Lower lobe of right lung (tissue), 2 donors: Measurements from ENCODE around the gene PHLDB2. TPM values are rescaled to one million over a fixed set of nuclear protein-coding genes. Genes with fewer than 3 reads are reported as not detected.

Source experiments
- ATAC-seq, 2 donors: fragments of 200-7000 bp; cut with Tn5 transposase; one replicate each; pipeline ENCODE4 v1.9.1; 2020 to 2022; ENCODE audit warnings: mild to moderate bottlenecking in 2 of 2, moderate library complexity in 2 of 2
- DNase-seq: peaks from one replicate; pipeline ENCODE4 v3.0.0-alpha.2; 2020
- H3K27ac ChIP-seq: fragments of 200-600 bp; one replicate; pipeline ENCODE4 v1.8.0; 2022
- H3K27me3 ChIP-seq: fragments of 200-600 bp; one replicate; pipeline ENCODE4 v1.8.0; 2022; ENCODE audit warnings: low read depth
- H3K36me3 ChIP-seq: fragments of 200-600 bp; one replicate; pipeline ENCODE4 v1.8.0; 2022; ENCODE audit warnings: mild to moderate bottlenecking
- H3K4me1 ChIP-seq: fragments of 200-600 bp; one replicate; pipeline ENCODE4 v1.8.0; 2022
- H3K4me3 ChIP-seq: fragments of 200-600 bp; one replicate; pipeline ENCODE4 v1.8.0; 2022; ENCODE audit warnings: mild to moderate bottlenecking
- H3K9me3 ChIP-seq: fragments of 200-600 bp; one replicate; pipeline ENCODE4 v1.8.0; 2022
- intact Hi-C: fragments of 100-400 bp; cut with DNase I; formaldehyde crosslinking; loops from one replicate; pipeline ENCODE4 v1.11.0; 2022
- total RNA-seq: library from RNA; stranded (reverse); fragmentation: NEBNext Ultra II Directional; extraction: Animal tissue kit (Norgen Biotek cat#: 25700); gene quantifications from one replicate; pipeline ENCODE4 v1.2.1, GENCODE V29; 2021
- TF ChIP-seq, protein P1 (sequence below): fragments of 200-600 bp; IDR thresholded peaks from one replicate; pipeline ENCODE4 v1.8.0; 2022; ENCODE audit warnings: antibody characterized with exemption, mild to moderate bottlenecking
- donor health status: DM: no; HTN: yes; CAD: no; lungs with severe emphysema.

The PHLDB2 gene
- total RNA-seq, 1 donor from 2014 or later: 33.6 TPM

DNA sequence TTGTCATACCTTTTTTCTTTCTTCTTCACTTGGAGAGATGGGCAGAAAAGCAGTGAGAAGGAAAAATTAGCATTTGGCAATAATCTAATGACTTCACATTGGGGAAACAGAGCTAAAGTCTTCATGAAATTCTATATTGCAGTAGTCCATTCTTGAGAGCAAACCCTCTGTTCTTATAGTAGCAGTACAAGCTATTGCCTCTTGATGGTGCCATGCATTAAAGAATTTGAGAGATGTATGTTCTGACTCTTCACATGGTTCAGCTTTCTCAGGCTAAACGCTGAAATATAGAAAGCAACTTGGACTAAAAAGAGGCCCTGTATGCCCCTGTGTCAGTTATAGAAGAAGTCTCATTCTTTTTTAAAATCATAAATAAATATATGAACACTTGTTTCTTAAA lies 36.0 kb downstream of the PHLDB2 start:
- DNase-seq: no peak
- intact Hi-C loops: no loop called here
- ATAC-seq: no peak

GRCh38 chr3:111899966-111900365 lies 40.9 kb downstream of the PHLDB2 start:
- Histone ChIP-seq H3K9me3 (no peaks in the 10 kb centered on the region), H3K36me3 (no peaks in the 10 kb centered on the region), H3K27me3 (no peaks in the 10 kb centered on the region), H3K27ac (no peak overlapping the region), H3K4me1 (peaks cover 12% of the 10 kb centered on the region), H3K4me3 (no peak overlapping the region)
- TF ChIP-seq, protein P1, sequence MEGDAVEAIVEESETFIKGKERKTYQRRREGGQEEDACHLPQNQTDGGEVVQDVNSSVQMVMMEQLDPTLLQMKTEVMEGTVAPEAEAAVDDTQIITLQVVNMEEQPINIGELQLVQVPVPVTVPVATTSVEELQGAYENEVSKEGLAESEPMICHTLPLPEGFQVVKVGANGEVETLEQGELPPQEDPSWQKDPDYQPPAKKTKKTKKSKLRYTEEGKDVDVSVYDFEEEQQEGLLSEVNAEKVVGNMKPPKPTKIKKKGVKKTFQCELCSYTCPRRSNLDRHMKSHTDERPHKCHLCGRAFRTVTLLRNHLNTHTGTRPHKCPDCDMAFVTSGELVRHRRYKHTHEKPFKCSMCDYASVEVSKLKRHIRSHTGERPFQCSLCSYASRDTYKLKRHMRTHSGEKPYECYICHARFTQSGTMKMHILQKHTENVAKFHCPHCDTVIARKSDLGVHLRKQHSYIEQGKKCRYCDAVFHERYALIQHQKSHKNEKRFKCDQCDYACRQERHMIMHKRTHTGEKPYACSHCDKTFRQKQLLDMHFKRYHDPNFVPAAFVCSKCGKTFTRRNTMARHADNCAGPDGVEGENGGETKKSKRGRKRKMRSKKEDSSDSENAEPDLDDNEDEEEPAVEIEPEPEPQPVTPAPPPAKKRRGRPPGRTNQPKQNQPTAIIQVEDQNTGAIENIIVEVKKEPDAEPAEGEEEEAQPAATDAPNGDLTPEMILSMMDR: no peak
- DNase-seq: no peak
- intact Hi-C loops: no loop called here
- no peak for ATAC-seq

More for the DNA sequence above, 36.0 kb downstream of the PHLDB2 start:
- H3K27ac ChIP-seq: no peak overlapping the region
- TF ChIP-seq, protein P1: no peak
- no peaks in the 10 kb centered on the region for H3K36me3 ChIP-seq
- no peaks in the 10 kb centered on the region for H3K9me3 ChIP-seq
- H3K27me3 ChIP-seq: no peaks in the 10 kb centered on the region
- H3K4me3 ChIP-seq: no peak overlapping the region
- peaks cover 7% of the 10 kb centered on the region for H3K4me1 ChIP-seq

- no peak overlapping the region for H3K27ac ChIP-seq
- peaks cover 13% of the 10 kb centered on the region for H3K4me1 ChIP-seq
- ATAC-seq (no peak), DNase-seq (no peak)
- no peak overlapping the region for H3K4me3 ChIP-seq
- H3K27me3 ChIP-seq: no peaks in the 10 kb centered on the region
- no peaks in the 10 kb centered on the region for H3K36me3 ChIP-seq
- no peaks in the 10 kb centered on the region for H3K9me3 ChIP-seq
- TF ChIP-seq, protein P1: no peak
- intact Hi-C loops: no loop called here
These were observed 42.6 kb downstream of the PHLDB2 start for GRCh38 chr3:111901637-111902036.

DNA sequence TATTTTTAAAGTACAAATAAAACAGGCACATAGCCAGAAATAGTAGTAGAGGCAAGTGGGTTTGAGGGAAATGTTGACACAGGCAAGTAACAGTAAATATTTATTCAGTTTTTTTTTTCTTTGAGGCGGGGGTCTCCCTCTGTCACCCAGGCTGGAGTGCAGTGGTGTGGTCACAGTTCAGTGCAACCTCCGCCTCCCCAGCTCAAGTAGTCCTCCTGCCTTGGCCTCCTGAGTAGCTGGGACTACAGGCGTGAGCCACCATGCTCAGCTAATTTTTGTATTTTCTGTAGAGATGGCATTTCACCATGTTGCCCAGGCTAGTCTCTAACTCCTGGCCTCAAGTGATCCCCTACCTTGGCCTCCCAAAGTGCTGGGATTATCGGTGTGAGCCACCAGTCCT lies 43.5 kb downstream of the PHLDB2 start:
- Histone ChIP-seq H3K27ac (no peak overlapping the region), H3K9me3 (no peaks in the 10 kb centered on the region), H3K36me3 (no peaks in the 10 kb centered on the region), H3K4me1 (peaks cover 13% of the 10 kb centered on the region), H3K27me3 (no peaks in the 10 kb centered on the region), H3K4me3 (no peak overlapping the region)
- ATAC-seq: no peak
- TF ChIP-seq, protein P1: no peak
- intact Hi-C loops: no loop called here
- DNase-seq: no peak

DNA sequence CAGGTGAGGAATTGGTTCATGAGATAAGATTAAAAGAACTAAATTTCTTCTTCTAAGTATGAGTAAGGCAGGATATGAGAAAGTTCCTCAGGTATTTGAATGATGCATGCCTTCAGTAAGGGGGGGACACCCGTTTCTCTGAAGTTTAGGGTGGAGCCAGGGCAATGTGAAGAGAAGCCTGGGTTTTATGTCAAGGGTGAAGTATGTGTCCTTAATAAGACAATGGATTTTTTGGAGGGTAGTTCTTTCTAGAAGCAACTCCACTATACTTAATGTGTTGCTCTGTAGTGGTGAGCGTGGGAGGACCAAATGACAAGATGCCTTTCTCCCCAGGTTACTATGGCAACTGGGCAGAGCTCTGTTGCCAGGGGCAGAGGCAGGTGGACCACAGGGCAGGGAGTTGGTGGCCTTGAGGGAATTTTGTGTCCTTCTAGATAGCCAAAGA lies 44.0 kb downstream of the PHLDB2 start:
- peaks cover 13% of the 10 kb centered on the region for H3K4me1 ChIP-seq
- TF ChIP-seq, protein P1: no peak
- no peak for ATAC-seq
- DNase-seq: no peak
- no peak overlapping the region for H3K4me3 ChIP-seq
- H3K9me3 ChIP-seq: no peaks in the 10 kb centered on the region
- intact Hi-C loops: no loop called here
- no peaks in the 10 kb centered on the region for H3K36me3 ChIP-seq
- H3K27ac ChIP-seq: no peak overlapping the region
- H3K27me3 ChIP-seq: no peaks in the 10 kb centered on the region
